Measurements from ENCODE around the gene HES3.

DNA sequence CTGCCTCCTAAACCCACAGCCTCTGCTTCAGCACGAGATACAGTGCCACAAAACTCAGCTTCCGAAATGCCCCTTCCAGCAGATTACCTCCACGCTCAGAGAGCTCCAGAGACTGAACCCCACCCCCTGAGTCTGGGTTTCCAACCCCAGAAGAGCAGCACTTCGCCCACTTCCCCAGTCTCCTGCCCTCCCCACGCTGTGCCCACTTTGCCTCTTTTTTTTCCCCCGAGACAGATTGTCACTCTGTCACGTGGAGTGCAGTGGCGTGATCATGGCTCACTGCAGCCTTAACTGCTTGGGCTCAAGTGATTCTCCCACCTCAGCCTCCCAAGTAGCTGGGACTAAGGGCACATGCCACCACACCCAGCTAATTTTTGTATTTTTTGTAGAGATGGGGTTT, 18.3 kb upstream of the HES3 start:
- TF ChIP-seq, protein P1, sequence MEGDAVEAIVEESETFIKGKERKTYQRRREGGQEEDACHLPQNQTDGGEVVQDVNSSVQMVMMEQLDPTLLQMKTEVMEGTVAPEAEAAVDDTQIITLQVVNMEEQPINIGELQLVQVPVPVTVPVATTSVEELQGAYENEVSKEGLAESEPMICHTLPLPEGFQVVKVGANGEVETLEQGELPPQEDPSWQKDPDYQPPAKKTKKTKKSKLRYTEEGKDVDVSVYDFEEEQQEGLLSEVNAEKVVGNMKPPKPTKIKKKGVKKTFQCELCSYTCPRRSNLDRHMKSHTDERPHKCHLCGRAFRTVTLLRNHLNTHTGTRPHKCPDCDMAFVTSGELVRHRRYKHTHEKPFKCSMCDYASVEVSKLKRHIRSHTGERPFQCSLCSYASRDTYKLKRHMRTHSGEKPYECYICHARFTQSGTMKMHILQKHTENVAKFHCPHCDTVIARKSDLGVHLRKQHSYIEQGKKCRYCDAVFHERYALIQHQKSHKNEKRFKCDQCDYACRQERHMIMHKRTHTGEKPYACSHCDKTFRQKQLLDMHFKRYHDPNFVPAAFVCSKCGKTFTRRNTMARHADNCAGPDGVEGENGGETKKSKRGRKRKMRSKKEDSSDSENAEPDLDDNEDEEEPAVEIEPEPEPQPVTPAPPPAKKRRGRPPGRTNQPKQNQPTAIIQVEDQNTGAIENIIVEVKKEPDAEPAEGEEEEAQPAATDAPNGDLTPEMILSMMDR (IDR thresholded peaks at IDR 0.05; ENCODE audit: low read depth, low read length, poor library complexity, severe bottlenecking): no peak
- no peak for TF ChIP-seq EZH2phosphoT487 (IDR thresholded peaks at IDR 0.05; ENCODE audit: borderline replicate concordance, low read length)

Measured in DOHH2 (cell line).